NCI-H748 (cell line): ENCODE data around the gene KATNAL2.

Experiments
- DNase-seq: peaks from one replicate; lab custom pipeline; 2025; ENCODE audit not compliant: unreplicated experiment; lab: John Stamatoyannopoulos, UW

KATNAL2 gene

GRCh38 chr18:46917108-46917802 is at the start of gene KATNAL2, which contains the start of gene PIAS2:
Gene KATNAL2, plus strand, starts transcription at chr18:46917602. Its CDS starts 29,271 bp downstream, at chr18:46946873.
Gene PIAS2, minus strand, starts transcription at chr18:46917507. Its CDS starts 162 bp downstream, at chr18:46917345.
- peak; percentile 93 for DNase-seq

GRCh38 chr18:46868169-46868921 is 49.1 kb upstream of the KATNAL2 start:
- DNase-seq, result peak; percentile 11

GRCh38 chr18:46877329-46877987 is 39.9 kb upstream of the KATNAL2 start:
- DNase-seq, result peak; percentile 15

GRCh38 chr18:46883180-46883579 is 34.2 kb upstream of the KATNAL2 start:
- no peak for DNase-seq

GRCh38 chr18:46886893-46887292 is 30.5 kb upstream of the KATNAL2 start:
- no peak for DNase-seq

GRCh38 chr18:46888965-46889364 is 28.4 kb upstream of the KATNAL2 start:
- no peak for DNase-seq

- no peak for DNase-seq
Measured at GRCh38 chr18:46891742-46892214, 25.6 kb upstream of the KATNAL2 start.

GRCh38 chr18:46892842-46893241 is 24.6 kb upstream of the KATNAL2 start:
- DNase-seq, result no peak

- no peak for DNase-seq
Measured at GRCh38 chr18:46893360-46893759, 24.0 kb upstream of the KATNAL2 start.

GRCh38 chr18:46894124-46894523 is 23.3 kb upstream of the KATNAL2 start:
- no peak for DNase-seq

GRCh38 chr18:46899274-46899948 is 18.0 kb upstream of the KATNAL2 start:
- DNase-seq, result no peak

GRCh38 chr18:46903406-46903805 is 14.0 kb upstream of the KATNAL2 start:
- DNase-seq, result no peak

GRCh38 chr18:46909497-46909896 is 7.9 kb upstream of the KATNAL2 start:
- no peak for DNase-seq

- DNase-seq, result no peak
Measured at GRCh38 chr18:46910856-46911255, 6.5 kb upstream of the KATNAL2 start.

- peak; percentile 40 for DNase-seq
Measured at GRCh38 chr18:46915800-46916550, 1.4 kb upstream of the KATNAL2 start.

- DNase-seq, result peak; percentile 72
Measured at GRCh38 chr18:46916551-46917107, 773 bp upstream of the KATNAL2 start.

- DNase-seq, result no peak
Measured at GRCh38 chr18:46917803-46918600, 600 bp downstream of the KATNAL2 start.

GRCh38 chr18:46920067-46920466 is 2.7 kb downstream of the KATNAL2 start:
- DNase-seq, result no peak

GRCh38 chr18:46920653-46921052 is 3.3 kb downstream of the KATNAL2 start:
- no peak for DNase-seq
